Erythroblast (primary cell): ENCODE measurements around the gene SLC35A4.
A peak's percentile ranks its signal among the peaks of the same experiment; 100 is the strongest.
"Not testable (repeated sequence)": the region's sequence is repeated elsewhere in the genome, so short reads cannot be mapped to it uniquely, and the experiment has no call there.

Experiments used
- DNase-seq, 2 experiments: peaks; one replicate each; lab custom pipeline; 2025; lab: John Stamatoyannopoulos, UW
- GATA1 ChIP-seq: IDR thresholded peaks from 2 replicates; pipeline ENCODE4 v1.6.1; 2011; ENCODE audit warnings: low read depth, mild to moderate bottlenecking, control low read depth, low read length, moderate library complexity
- POLR2A ChIP-seq: IDR thresholded peaks from 2 replicates; pipeline ENCODE4 v1.6.1; 2011; ENCODE audit warnings: mild to moderate bottlenecking, low read length

The SLC35A4 gene

GRCh38 chr5:140565024-140565779 lies 574 bp downstream of the SLC35A4 start:
- no peak for TF ChIP-seq GATA1
- no peak for TF ChIP-seq POLR2A
- DNase-seq: peak in 1 of 2 experiments; percentile 47

GRCh38 chr5:140565780-140566095 lies 1.1 kb downstream of the SLC35A4 start:
- no peak for DNase-seq
- TF ChIP-seq POLR2A: no peak
- TF ChIP-seq GATA1: no peak

GRCh38 chr5:140566665-140567064 lies 2.0 kb downstream of the SLC35A4 start:
- DNase-seq: peak; percentile 17 to 28
- TF ChIP-seq POLR2A (no peak), GATA1 (no peak)

- DNase-seq: peak in 1 of 2 experiments; percentile 19
- TF ChIP-seq GATA1: no peak
- TF ChIP-seq POLR2A: no peak
Measured at GRCh38 chr5:140567136-140567818, 2.6 kb downstream of the SLC35A4 start.

GRCh38 chr5:140567871-140568270 lies 3.2 kb downstream of the SLC35A4 start:
- no peak for DNase-seq
- TF ChIP-seq GATA1: no peak
- TF ChIP-seq POLR2A: no peak

- TF ChIP-seq GATA1 (no peak), POLR2A (no peak)
- DNase-seq: no peak
Measured at GRCh38 chr5:140568443-140569063, 3.9 kb downstream of the SLC35A4 start.

- TF ChIP-seq GATA1 (no peak), POLR2A (no peak)
- DNase-seq: no peak
Measured at GRCh38 chr5:140569197-140569596, 4.6 kb downstream of the SLC35A4 start.

GRCh38 chr5:140570058-140570457 lies 5.4 kb downstream of the SLC35A4 start:
- TF ChIP-seq POLR2A (peak; percentile 8), GATA1 (no peak)
- no peak for DNase-seq

GRCh38 chr5:140570488-140570887 lies 5.9 kb downstream of the SLC35A4 start:
- DNase-seq: no peak
- TF ChIP-seq GATA1 (no peak), POLR2A (no peak)

GRCh38 chr5:140571105-140571504 lies 6.5 kb downstream of the SLC35A4 start:
- TF ChIP-seq POLR2A (no peak), GATA1 (no peak)
- no peak for DNase-seq

GRCh38 chr5:140573683-140574082 lies 9.1 kb downstream of the SLC35A4 start:
- DNase-seq: no peak
- TF ChIP-seq POLR2A (no peak), GATA1 (no peak)

GRCh38 chr5:140574165-140574564 lies 9.5 kb downstream of the SLC35A4 start:
- peak in 1 of 2 experiments; percentile 16 for DNase-seq
- TF ChIP-seq GATA1: no peak

- peak; percentile 41 to 42 for DNase-seq
- no peak for TF ChIP-seq GATA1
- TF ChIP-seq POLR2A: no peak
Measured at GRCh38 chr5:140575309-140575708, 10.7 kb downstream of the SLC35A4 start.

- TF ChIP-seq POLR2A: no peak
- no peak for TF ChIP-seq GATA1
- no peak for DNase-seq
Measured at GRCh38 chr5:140576776-140577201, 12.2 kb downstream of the SLC35A4 start.

- not testable (repeated sequence) for DNase-seq
Measured at GRCh38 chr5:140579188-140579747, 14.6 kb downstream of the SLC35A4 start.

GRCh38 chr5:140587495-140587894 lies 22.9 kb downstream of the SLC35A4 start:
- TF ChIP-seq POLR2A (no peak), GATA1 (no peak)
- no peak for DNase-seq
